ENCODE measurements around the gene OPRL1. TPM values are rescaled to one million over a fixed set of nuclear protein-coding genes. Genes with fewer than 3 reads are reported as not detected.

OPRL1 gene
- total RNA-seq, 1 experiment from 2014 or later = 3.9 TPM

DNA sequence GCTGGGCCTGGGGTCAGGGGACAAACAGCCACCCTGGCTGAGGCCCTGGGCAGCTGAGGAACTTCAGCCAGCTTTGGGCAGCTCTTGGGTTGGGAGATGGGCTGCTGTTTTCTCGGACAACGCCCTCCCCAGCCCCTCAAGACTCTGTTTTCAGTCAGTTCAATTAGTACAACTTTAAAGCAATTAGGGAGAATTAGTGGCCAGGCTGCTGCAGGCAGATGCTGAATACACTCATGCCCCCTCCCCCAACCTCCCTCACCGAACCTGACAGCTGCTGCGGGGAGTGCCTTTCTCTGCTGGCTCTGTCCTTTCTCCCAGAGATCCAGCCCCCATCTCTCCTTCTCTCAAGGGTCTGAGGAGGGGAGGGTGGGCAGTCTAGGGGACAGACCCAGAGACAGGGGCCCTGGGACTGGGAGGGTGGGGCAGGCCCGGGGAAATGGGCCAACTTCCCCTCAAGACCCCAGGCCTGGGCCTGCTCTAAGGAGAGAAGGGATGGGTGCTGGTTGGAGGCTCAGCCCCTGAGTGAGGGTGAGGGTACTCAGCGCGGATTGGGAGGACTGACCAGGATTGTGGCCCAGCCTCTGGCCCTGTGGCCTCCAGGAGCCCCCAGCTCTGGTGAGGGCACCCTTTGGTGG lies 66.5 kb downstream of the OPRL1 start:
- no peaks in the 10 kb centered on the region; the same call in 1 of the 2 replicates for H3K27me3 ChIP-seq

DNA sequence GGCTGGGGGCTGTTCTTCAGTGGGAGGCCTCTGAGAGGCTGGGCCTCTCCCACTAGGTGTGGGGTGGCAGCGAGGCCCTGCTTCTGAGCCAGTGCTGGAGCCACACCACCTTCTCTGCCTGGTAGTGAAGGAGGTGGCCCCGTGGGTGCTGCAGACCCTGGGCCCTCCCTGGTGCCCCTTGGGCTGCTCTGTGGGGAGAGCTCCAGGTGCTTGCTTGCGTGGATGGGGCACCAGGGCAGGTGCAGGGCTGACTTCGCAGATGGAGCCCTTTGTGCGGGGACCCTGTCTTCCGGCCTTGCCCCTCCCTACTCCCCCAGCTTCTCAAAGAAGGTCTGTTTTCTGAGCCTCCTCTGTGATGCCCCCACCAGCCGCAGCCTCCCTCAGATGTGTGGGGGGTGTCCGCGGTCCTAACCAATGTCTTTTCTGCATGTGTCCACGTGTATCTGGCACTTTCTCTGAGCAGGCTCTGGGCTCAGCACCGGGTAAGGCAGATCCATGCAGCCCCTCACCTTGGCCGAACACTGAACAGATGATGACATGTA lies 67.1 kb downstream of the OPRL1 start:
- no peaks in the 10 kb centered on the region; the same call in 1 of the 2 replicates for H3K27me3 ChIP-seq
- peaks cover 7% of the 10 kb centered on the region for H3K9me3 ChIP-seq
- DNase-seq = no peak
- no peaks in the 10 kb centered on the region for H3K36me3 ChIP-seq
- H3K4me3 ChIP-seq = no peak overlapping the region

More for the DNA sequence above, 66.5 kb downstream of the OPRL1 start:
- H3K4me3 ChIP-seq = no peak overlapping the region
- DNase-seq = no peak
- no peaks in the 10 kb centered on the region for H3K36me3 ChIP-seq
- peaks cover 7% of the 10 kb centered on the region for H3K9me3 ChIP-seq

DNA sequence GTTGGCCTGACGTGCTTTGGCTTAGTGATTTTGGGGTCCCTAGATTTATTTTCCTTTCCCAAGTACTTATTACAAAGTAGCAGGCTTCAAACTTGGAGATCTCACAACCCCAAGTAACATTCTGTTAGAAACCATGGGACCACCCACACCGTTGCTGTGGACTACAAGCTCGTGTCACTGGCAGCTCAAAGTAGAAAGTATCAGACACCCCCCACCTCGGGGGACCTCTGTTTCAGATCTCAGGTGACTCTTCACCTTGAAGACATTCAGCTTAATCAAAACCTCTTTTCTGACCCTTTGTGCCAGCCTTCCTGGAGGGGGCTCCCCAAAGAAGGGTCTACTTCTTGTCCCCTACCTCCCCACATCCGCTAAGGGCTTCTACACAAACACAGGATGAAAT lies 68.7 kb downstream of the OPRL1 start:
- no peak overlapping the region for H3K4me3 ChIP-seq
- no peaks in the 10 kb centered on the region; the same call in 1 of the 2 replicates for H3K27me3 ChIP-seq
- peaks cover 7% of the 10 kb centered on the region for H3K9me3 ChIP-seq
- no peak for DNase-seq
- H3K36me3 ChIP-seq = no peaks in the 10 kb centered on the region

DNA sequence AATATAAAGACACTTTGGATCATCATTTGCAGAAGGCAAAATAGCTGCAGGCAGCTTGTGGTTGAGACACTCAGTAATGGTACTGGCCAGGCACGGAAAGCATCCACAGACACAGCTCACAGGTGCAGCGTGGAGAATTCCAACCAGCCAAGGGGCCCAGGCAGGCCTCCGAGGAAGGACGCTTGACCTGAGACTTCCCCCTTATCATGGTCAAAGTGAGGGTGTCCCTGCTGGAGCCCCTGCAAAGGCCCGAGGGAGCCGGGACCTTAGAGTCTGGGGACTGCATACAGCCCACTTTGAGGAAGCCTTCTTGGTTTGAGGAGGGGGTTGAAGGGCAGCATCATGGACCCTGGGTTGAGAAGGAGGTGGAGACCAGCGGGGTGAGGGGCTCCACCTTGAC lies 69.3 kb downstream of the OPRL1 start:
- Histone ChIP-seq H3K4me3 (no peak overlapping the region), H3K27me3 (no peaks in the 10 kb centered on the region), H3K36me3 (no peaks in the 10 kb centered on the region), H3K9me3 (peaks cover 7% of the 10 kb centered on the region)
- DNase-seq = no peak

DNA sequence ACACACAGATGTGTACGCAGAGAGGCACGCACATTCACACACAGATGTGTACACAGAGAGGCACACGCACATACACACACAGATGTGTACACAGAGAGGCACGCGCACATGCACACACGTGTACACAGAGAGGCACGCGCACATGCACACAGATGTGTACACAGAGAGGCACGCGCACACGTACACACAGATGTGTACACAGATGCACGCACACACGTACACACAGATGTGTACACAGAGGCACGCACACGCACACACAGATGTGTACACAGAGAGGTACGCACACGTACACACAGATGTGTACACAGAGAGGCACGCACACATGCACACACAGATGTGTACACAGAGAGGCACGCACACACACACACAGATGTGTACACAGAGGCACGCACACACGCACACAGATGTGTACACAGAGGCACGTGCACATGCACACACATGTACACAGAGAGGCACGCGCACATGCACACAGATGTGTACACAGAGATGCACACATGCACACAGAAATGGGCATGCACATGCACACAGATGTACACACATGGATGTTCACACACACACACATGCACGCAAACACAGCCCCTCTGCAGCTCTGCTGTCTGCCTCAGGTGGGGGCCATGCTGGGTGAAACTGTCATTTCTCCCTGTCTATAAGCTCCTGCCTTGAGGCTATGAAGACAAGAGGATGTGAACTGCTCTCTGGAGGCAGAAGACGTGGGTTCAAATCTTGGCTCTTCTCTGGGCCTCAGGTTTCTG lies 70.1 kb downstream of the OPRL1 start:
- H3K36me3 ChIP-seq = no peaks in the 10 kb centered on the region

More for the DNA sequence above, 70.1 kb downstream of the OPRL1 start:
- Histone ChIP-seq H3K4me3 (no peak overlapping the region), H3K27me3 (no peaks in the 10 kb centered on the region), H3K9me3 (peaks cover 7% of the 10 kb centered on the region)
- DNase-seq = no peak

Other genes starting within 250 kb of the OPRL1 start
- gene ZBTB46, start 248.8 kb upstream of the OPRL1 start, total RNA-seq (2014; rRNA removed; shearing (Covaris generic); ENCODE audit: low replicate concordance) = 5.5 and 15.9 TPM in 2 replicates
- not detected in 2 replicates for gene ABHD16B, start 218.6 kb upstream of the OPRL1 start, total RNA-seq (2014; rRNA removed; shearing (Covaris generic); ENCODE audit: low replicate concordance)
- gene TPD52L2, start 214.8 kb upstream of the OPRL1 start, total RNA-seq (2014; rRNA removed; shearing (Covaris generic); ENCODE audit: low replicate concordance) = 185 and 192 TPM in 2 replicates
- 69.3 and 92.0 TPM in 2 replicates for gene DNAJC5, start 185.0 kb upstream of the OPRL1 start, total RNA-seq (2014; rRNA removed; shearing (Covaris generic); ENCODE audit: low replicate concordance)
- gene UCKL1, start 123.7 kb upstream of the OPRL1 start, total RNA-seq (2014; rRNA removed; shearing (Covaris generic); ENCODE audit: low replicate concordance) = 17.1 and 35.9 TPM in 2 replicates
- gene ZNF512B, start 110.2 kb upstream of the OPRL1 start, total RNA-seq (2014; rRNA removed; shearing (Covaris generic); ENCODE audit: low replicate concordance) = 14.4 and 20.8 TPM in 2 replicates
- gene SAMD10, start 100.4 kb upstream of the OPRL1 start, total RNA-seq (2014; rRNA removed; shearing (Covaris generic); ENCODE audit: low replicate concordance) = 0.07 and 3.9 TPM in 2 replicates
- gene PRPF6, start 99.0 kb upstream of the OPRL1 start, total RNA-seq (2014; rRNA removed; shearing (Covaris generic); ENCODE audit: low replicate concordance) = 96.5 and 126 TPM in 2 replicates
- gene C20orf204, start 43.9 kb upstream of the OPRL1 start, total RNA-seq (2014; rRNA removed; shearing (Covaris generic); ENCODE audit: low replicate concordance) = 0.95 and 1.3 TPM in 2 replicates
- 0.22 and 0.92 TPM in 2 replicates for gene SOX18, start 30.4 kb upstream of the OPRL1 start, total RNA-seq (2014; rRNA removed; shearing (Covaris generic); ENCODE audit: low replicate concordance)
- 37.8 and 48.0 TPM in 2 replicates for gene TCEA2, start 16.9 kb upstream of the OPRL1 start, total RNA-seq (2014; rRNA removed; shearing (Covaris generic); ENCODE audit: low replicate concordance)
- 20.2 and 40.9 TPM in 2 replicates for gene RGS19, start 564 bp upstream of the OPRL1 start, total RNA-seq (2014; rRNA removed; shearing (Covaris generic); ENCODE audit: low replicate concordance)
- 5.0 and 9.9 TPM in 2 replicates for gene LKAAEAR1, start 4.3 kb downstream of the OPRL1 start, total RNA-seq (2014; rRNA removed; shearing (Covaris generic); ENCODE audit: low replicate concordance)
- gene NPBWR2, start 27.5 kb downstream of the OPRL1 start, total RNA-seq (2014; rRNA removed; shearing (Covaris generic); ENCODE audit: low replicate concordance) = not detected in 2 replicates
- not detected in 2 replicates for gene MYT1, start 84.4 kb downstream of the OPRL1 start, total RNA-seq (2014; rRNA removed; shearing (Covaris generic); ENCODE audit: low replicate concordance)
- gene PCMTD2, start 175.7 kb downstream of the OPRL1 start, total RNA-seq (2014; rRNA removed; shearing (Covaris generic); ENCODE audit: low replicate concordance) = 42.4 and 79.3 TPM in 2 replicates